Panc1 (cell line): Measurements from ENCODE around the gene MAML3.

Experiments used
- CTCF ChIP-seq: fragments of 450-650 bp; IDR thresholded peaks from 2 replicates; pipeline ENCODE4 v1.5.1; 2017; ENCODE audit warnings: mild to moderate bottlenecking
- SIN3A ChIP-seq: IDR thresholded peaks from 2 replicates; pipeline ENCODE4 v1.6.1; 2012; ENCODE audit warnings: low read depth, mild to moderate bottlenecking, low read length, moderate library complexity, borderline replicate concordance; ENCODE audit not compliant: insufficient read depth

DNA sequence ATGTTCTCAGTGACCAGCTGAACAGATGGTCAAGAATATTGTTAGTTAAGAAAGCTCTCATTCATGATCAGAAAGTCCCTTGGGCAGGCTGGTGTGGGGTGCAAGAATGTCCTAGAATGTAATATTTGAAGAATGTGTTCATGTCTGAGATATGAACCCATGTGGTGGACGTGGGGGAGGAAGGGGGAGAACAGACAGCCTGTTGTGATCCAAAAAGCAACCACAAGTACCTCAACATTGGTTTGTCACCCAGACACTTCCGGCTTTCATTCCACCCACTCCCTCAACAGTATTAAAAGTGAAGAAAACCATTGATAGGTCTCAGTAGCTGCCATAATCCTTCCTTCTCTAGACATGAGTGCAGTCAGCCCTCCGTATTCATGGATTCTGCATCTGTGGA, 82.2 kb downstream of the MAML3 start:
- no peak for TF ChIP-seq CTCF
- TF ChIP-seq SIN3A: no peak
